ENCODE measurements around the gene FOCAD.

- TF ChIP-seq SPI1 (IDR thresholded peaks at IDR 0.05; ENCODE audit: borderline replicate concordance, insufficient read depth, low read depth, low read length) (no peak), CEBPB (IDR thresholded peaks at IDR 0.05; ENCODE audit: borderline replicate concordance in 1 of 2, low read depth in 2 of 2, low read length in 2 of 2) (no peak), KLF5 (IDR thresholded peaks at IDR 0.05; ENCODE audit: partially characterized antibody) (no peak), CTCF (IDR thresholded peaks at IDR 0.05 in 2 of 3, conservative IDR thresholded peaks at IDR 0.05 in 1 of 3; ENCODE audit: control insufficient read depth in 2 of 3, extremely low read depth in 1 of 3, insufficient read depth in 1 of 3, low read depth in 3 of 3, low read length in 3 of 3) (no peak), MAX (IDR thresholded peaks at IDR 0.05; ENCODE audit: low read depth, low read length) (no peak), EP300 (IDR thresholded peaks at IDR 0.05; ENCODE audit: borderline replicate concordance in 1 of 2, control insufficient read depth in 1 of 2, low read depth in 2 of 2, low read length in 2 of 2) (no peak), EZH2 (IDR thresholded peaks at IDR 0.05; ENCODE audit: borderline replicate concordance, control insufficient read depth, low read depth, low read length) (no peak)
These were observed 358.4 kb downstream of the FOCAD start for GRCh38 chr9:21042466-21042865.
